BLaER1 treated with 17β-estradiol and CSF1 and Interleukin-3, amounts not matched to agents 10 nM and 100 nM (cell line): ENCODE measurements around the gene UROD.

Source experiments
- H3K27ac ChIP-seq, 11 experiments: shearing (Covaris generic); formaldehyde crosslinking; 2 replicates each; pipeline ENCODE4 v1.8.1; 2022
- H3K27me3 ChIP-seq, 11 experiments: shearing (Covaris generic); formaldehyde crosslinking; 2 replicates each; pipeline ENCODE4 v1.8.1; 2022
- H3K36me3 ChIP-seq, 11 experiments: shearing (Covaris generic); formaldehyde crosslinking; 2 replicates each; pipeline ENCODE4 v1.8.1; 2022
- H3K4me1 ChIP-seq, 10 experiments: shearing (Covaris generic); formaldehyde crosslinking; 2 replicates each; pipeline ENCODE4 v1.8.1; 2022
- H3K4me2 ChIP-seq, 11 experiments: shearing (Covaris generic); formaldehyde crosslinking; 2 replicates each; pipeline ENCODE4 v1.8.1; 2022
- H3K4me3 ChIP-seq, 10 experiments: shearing (Covaris generic); formaldehyde crosslinking; 2 replicates each; pipeline ENCODE4 v1.8.1; 2022
- H3K9ac ChIP-seq, 11 experiments: shearing (Covaris generic); formaldehyde crosslinking; 2 replicates each; pipeline ENCODE4 v1.8.1; 2022
- H3K9me3 ChIP-seq, 11 experiments: shearing (Covaris generic); formaldehyde crosslinking; replicated peaks in 1 of 11; 2 replicates each; pipeline ENCODE4 v1.8.1; 2022
- H4K20me1 ChIP-seq, 11 experiments: shearing (Covaris generic); formaldehyde crosslinking; 2 replicates each; pipeline ENCODE4 v1.8.1; 2022
- Cebpa-rat ChIP-seq, 11 experiments: shearing (Covaris generic); IDR thresholded peaks; 2 replicates each; pipeline ENCODE4 v1.8.1; 2022

Gene UROD

GRCh38 chr1:45010855-45011811, 921 bp upstream of the UROD start, which contains the start of gene HECTD3:
Gene HECTD3, minus strand, starts transcription at chr1:45011324. Its CDS starts 67 bp downstream, at chr1:45011257.
- peak within 1 kb of the TSS; percentile 69 to 81 (median 75) for H3K27ac ChIP-seq
- peak within 1 kb of the TSS; percentile 73 to 99 (median 94) for H3K4me3 ChIP-seq
- no peak for TF ChIP-seq Cebpa-rat (IDR thresholded peaks at IDR 0.05)
- peaks cover 0 to 22% (median 9%) of the 10 kb centered on the region in 11 experiments; a peak in 9 of 22 replicates for H4K20me1 ChIP-seq
- H3K9me3 ChIP-seq: no peaks in the 10 kb centered on the region
- H3K9ac ChIP-seq: peak within 1 kb of the TSS; percentile 76 to 88 (median 85)
- H3K4me2 ChIP-seq: peak within 1 kb of the TSS; percentile 91 to 99 (median 97)
- H3K36me3 ChIP-seq: peaks cover 39 to 59% (median 48%) of the 10 kb centered on the region in 11 experiments
- H3K27me3 ChIP-seq: no peaks in the 10 kb centered on the region
- H3K4me1 ChIP-seq: peaks cover 30 to 43% (median 35%) of the 10 kb centered on the region in 10 experiments

GRCh38 chr1:45012639-45013278, 705 bp downstream of the UROD start:
- peak overlapping the region; percentile 91 to 99 (median 97) for H3K4me2 ChIP-seq
- H3K9me3 ChIP-seq: no peaks in the 10 kb centered on the region
- H3K4me3 ChIP-seq: peak overlapping the region; percentile 73 to 99 (median 94)
- H4K20me1 ChIP-seq: peaks cover 0 to 22% (median 9%) of the 10 kb centered on the region in 11 experiments; a peak in 9 of 22 replicates
- peaks cover 23 to 42% (median 32%) of the 10 kb centered on the region in 11 experiments for H3K36me3 ChIP-seq
- H3K27me3 ChIP-seq: no peaks in the 10 kb centered on the region
- no peak for TF ChIP-seq Cebpa-rat (IDR thresholded peaks at IDR 0.05)
- peak overlapping the region; percentile 76 to 88 (median 83) for H3K9ac ChIP-seq
- peak overlapping the region; percentile 48 to 81 (median 75) for H3K27ac ChIP-seq
- peaks cover 30 to 43% (median 35%) of the 10 kb centered on the region in 10 experiments for H3K4me1 ChIP-seq

- Histone ChIP-seq H3K4me3 (peak overlapping the region in 9 of 10 experiments; percentile 87 to 99 (median 96); a peak in 16 of 20 replicates), H3K27ac (peak overlapping the region in 2 of 11 experiments; percentile 75 to 76; a peak in 2 of 22 replicates), H3K4me2 (peak overlapping the region; percentile 91 to 99 (median 97))
Observed at GRCh38 chr1:45013551-45014209, 1.6 kb downstream of the UROD start.

GRCh38 chr1:45014321-45015028, 2.4 kb downstream of the UROD start:
- no peak for TF ChIP-seq Cebpa-rat (IDR thresholded peaks at IDR 0.05)
- peak overlapping the region in 5 of 11 experiments; percentile 12 to 88 (median 83); a peak in 4 of 22 replicates for H3K9ac ChIP-seq
- peaks cover 32 to 42% (median 36%) of the 10 kb centered on the region in 10 experiments for H3K4me1 ChIP-seq
- H4K20me1 ChIP-seq: peaks cover 0 to 14% (median 9%) of the 10 kb centered on the region in 11 experiments; a peak in 9 of 22 replicates
- no peak overlapping the region for H3K4me3 ChIP-seq
- H3K36me3 ChIP-seq: peaks cover 8 to 25% (median 15%) of the 10 kb centered on the region in 11 experiments; a peak in 18 of 22 replicates
- peak overlapping the region in 5 of 11 experiments; percentile 97 to 98 (median 97); a peak in 8 of 22 replicates for H3K4me2 ChIP-seq
- H3K27me3 ChIP-seq: no peaks in the 10 kb centered on the region
- no peak overlapping the region for H3K27ac ChIP-seq
- H3K9me3 ChIP-seq: no peaks in the 10 kb centered on the region

More at GRCh38 chr1:45013551-45014209, 1.6 kb downstream of the UROD start:
- Histone ChIP-seq H4K20me1 (peaks cover 0 to 20% (median 9%) of the 10 kb centered on the region in 11 experiments; a peak in 9 of 22 replicates), H3K36me3 (peaks cover 14 to 33% (median 23%) of the 10 kb centered on the region in 11 experiments), H3K27me3 (no peaks in the 10 kb centered on the region), H3K9ac (peak overlapping the region in 10 of 11 experiments; percentile 80 to 88 (median 84); a peak in 19 of 22 replicates), H3K9me3 (no peaks in the 10 kb centered on the region), H3K4me1 (peaks cover 30 to 43% (median 35%) of the 10 kb centered on the region in 10 experiments)
- TF ChIP-seq Cebpa-rat (IDR thresholded peaks at IDR 0.05): no peak

GRCh38 chr1:45015683-45016082, 3.6 kb downstream of the UROD start:
- H3K4me1 ChIP-seq: peaks cover 26 to 34% (median 30%) of the 10 kb centered on the region in 10 experiments
- peaks cover 7 to 21% (median 13%) of the 10 kb centered on the region in 11 experiments; a peak in 17 of 22 replicates for H3K36me3 ChIP-seq
- peaks cover 0 to 2% (median 0%) of the 10 kb centered on the region in 11 experiments; a peak in 5 of 22 replicates for H4K20me1 ChIP-seq
- no peaks in the 10 kb centered on the region for H3K9me3 ChIP-seq
- peak overlapping the region in 5 of 11 experiments; percentile 5 to 43 (median 26); a peak in 4 of 22 replicates for H3K9ac ChIP-seq
- no peak for TF ChIP-seq Cebpa-rat (IDR thresholded peaks at IDR 0.05)
- no peaks in the 10 kb centered on the region for H3K27me3 ChIP-seq
- no peak overlapping the region for H3K4me2 ChIP-seq
- H3K4me3 ChIP-seq: no peak overlapping the region
- H3K27ac ChIP-seq: no peak overlapping the region

GRCh38 chr1:45016090-45016697, 4.1 kb downstream of the UROD start:
- no peaks in the 10 kb centered on the region; a peak in 1 of 22 replicates for H4K20me1 ChIP-seq
- no peak overlapping the region for H3K4me3 ChIP-seq
- TF ChIP-seq Cebpa-rat (IDR thresholded peaks at IDR 0.05): no peak
- H3K9me3 ChIP-seq: no peaks in the 10 kb centered on the region
- H3K4me2 ChIP-seq: no peak overlapping the region
- H3K27ac ChIP-seq: no peak overlapping the region
- H3K27me3 ChIP-seq: no peaks in the 10 kb centered on the region
- peak overlapping the region in 5 of 11 experiments; percentile 5 to 34 (median 26); a peak in 5 of 22 replicates for H3K9ac ChIP-seq
- H3K4me1 ChIP-seq: peaks cover 26 to 34% (median 30%) of the 10 kb centered on the region in 10 experiments
- peaks cover 7 to 21% (median 13%) of the 10 kb centered on the region in 11 experiments; a peak in 17 of 22 replicates for H3K36me3 ChIP-seq

- Histone ChIP-seq H3K4me3 (no peak overlapping the region), H3K36me3 (peaks cover 7 to 21% (median 13%) of the 10 kb centered on the region in 11 experiments; a peak in 17 of 22 replicates), H3K27me3 (no peaks in the 10 kb centered on the region), H4K20me1 (no peaks in the 10 kb centered on the region; a peak in 1 of 22 replicates), H3K9ac (peak overlapping the region in 1 of 11 experiments; percentile 34; a peak in 1 of 22 replicates), H3K4me2 (no peak overlapping the region), H3K9me3 (no peaks in the 10 kb centered on the region), H3K4me1 (peaks cover 21 to 28% (median 25%) of the 10 kb centered on the region in 10 experiments), H3K27ac (no peak overlapping the region)
- TF ChIP-seq Cebpa-rat (IDR thresholded peaks at IDR 0.05): no peak
Observed at GRCh38 chr1:45016767-45017166, 4.7 kb downstream of the UROD start.
